Thyroid gland (tissue), 4 donors: ENCODE data around the gene PAM16.

Experiments used
- POLR2A ChIP-seq, 2 donors: fragments of 450-650 bp; IDR thresholded peaks; one replicate each; pipeline ENCODE4 v1.6.1; 2017; ENCODE audit warnings: antibody characterized with exemption in 2 of 2, mild to moderate bottlenecking in 2 of 2, moderate library complexity in 1 of 2
- TF ChIP-seq, protein P1 (sequence below), 6 experiments: fragments of 200-600 bp in 3 of 6; fragments of 450-650 bp in 3 of 6; sonication (generic) in 3 of 6; IDR thresholded peaks; one replicate each; pipeline ENCODE4 v1.5.1; 2016 to 2019; ENCODE audit warnings: antibody characterized with exemption in 6 of 6, mild to moderate bottlenecking in 2 of 6, inconsistent platforms in 1 of 6, moderate library complexity in 1 of 6

DNA sequence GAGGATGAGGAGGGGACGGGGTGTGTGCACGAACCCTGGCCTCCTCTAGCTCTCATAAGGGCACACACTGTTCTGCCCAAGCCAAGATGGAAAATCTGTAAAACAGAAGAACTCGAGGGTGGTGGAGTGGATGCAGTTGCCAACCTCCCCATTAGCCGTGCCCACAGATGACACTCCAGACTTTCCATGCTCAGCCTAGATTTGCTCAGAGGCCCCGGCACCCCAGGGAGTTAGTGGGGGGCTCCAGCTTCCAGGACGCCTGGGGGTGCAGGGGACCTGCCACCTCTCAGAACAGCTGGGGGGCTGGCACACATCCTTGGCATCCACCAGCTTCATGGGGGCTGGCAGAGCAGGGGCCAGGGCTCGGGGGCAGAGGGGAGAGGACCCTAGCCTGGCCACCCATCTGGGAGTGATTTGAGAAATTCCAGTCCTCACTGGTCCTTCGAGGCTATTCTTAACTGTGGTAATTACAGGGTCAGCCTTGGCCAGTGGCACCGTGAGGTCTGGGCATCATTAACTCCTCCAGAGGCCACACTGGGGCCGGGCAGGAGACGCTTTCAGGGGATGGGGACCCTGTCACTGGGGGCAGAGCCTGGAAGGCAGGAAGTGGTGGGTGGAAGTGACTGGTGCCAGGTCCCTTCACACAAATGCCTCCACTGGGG is 34.8 kb upstream of the PAM16 start:
- TF ChIP-seq, protein P1, sequence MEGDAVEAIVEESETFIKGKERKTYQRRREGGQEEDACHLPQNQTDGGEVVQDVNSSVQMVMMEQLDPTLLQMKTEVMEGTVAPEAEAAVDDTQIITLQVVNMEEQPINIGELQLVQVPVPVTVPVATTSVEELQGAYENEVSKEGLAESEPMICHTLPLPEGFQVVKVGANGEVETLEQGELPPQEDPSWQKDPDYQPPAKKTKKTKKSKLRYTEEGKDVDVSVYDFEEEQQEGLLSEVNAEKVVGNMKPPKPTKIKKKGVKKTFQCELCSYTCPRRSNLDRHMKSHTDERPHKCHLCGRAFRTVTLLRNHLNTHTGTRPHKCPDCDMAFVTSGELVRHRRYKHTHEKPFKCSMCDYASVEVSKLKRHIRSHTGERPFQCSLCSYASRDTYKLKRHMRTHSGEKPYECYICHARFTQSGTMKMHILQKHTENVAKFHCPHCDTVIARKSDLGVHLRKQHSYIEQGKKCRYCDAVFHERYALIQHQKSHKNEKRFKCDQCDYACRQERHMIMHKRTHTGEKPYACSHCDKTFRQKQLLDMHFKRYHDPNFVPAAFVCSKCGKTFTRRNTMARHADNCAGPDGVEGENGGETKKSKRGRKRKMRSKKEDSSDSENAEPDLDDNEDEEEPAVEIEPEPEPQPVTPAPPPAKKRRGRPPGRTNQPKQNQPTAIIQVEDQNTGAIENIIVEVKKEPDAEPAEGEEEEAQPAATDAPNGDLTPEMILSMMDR (IDR thresholded peaks at IDR 0.05) = no peak
- TF ChIP-seq POLR2A (IDR thresholded peaks at IDR 0.05) = no peak
